ENCODE measurements around the gene SCAANT1. TPM values are rescaled to one million over a fixed set of nuclear protein-coding genes. Genes with fewer than 3 reads are reported as not detected.

SCAANT1 gene
- total RNA-seq = not detected in 2 replicates

DNA sequence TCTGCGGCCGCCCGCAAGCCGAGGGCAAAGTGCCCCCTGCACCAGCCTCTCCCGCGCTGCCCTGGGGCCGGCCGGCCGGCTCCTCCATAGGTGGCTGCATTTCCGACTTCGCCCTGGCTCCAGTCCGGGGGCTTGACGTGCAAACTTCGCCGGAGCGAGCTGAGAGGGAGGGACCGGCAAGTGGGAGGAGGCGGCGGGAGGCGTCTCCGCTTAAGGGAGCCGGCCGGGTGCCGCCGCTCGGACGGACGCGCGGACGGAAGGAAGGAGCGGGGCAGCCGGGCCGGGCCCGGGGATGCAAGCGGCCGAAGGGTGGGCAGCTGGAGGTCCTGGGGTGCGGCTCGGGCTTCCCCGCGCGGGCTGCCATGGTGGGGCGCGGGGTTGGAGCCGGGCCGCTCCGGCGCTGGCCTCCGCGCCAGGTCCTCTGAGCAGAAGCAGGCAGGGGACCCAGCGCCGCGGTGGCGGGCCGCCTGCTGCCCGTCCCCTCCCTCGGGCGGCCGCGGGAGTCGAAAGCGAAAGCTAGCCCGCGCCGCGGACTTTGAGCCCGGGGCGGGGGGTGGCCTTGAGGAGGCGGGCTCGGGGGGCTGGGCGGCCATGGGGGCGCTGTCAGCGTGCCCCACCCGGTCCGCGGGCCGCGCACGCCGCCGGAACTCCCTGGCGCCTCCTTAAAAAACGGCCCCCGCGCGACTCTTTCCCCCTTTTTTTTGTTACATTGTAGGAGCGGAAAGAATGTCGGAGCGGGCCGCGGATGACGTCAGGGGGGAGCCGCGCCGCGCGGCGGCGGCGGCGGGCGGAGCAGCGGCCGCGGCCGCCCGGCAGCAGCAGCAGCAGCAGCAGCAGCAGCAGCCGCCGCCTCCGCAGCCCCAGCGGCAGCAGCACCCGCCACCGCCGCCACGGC, at the start of gene SCAANT1:
TSS of gene SCAANT1 (minus strand) at position 511 of the 895 bp plus-strand sequence.

DNA sequence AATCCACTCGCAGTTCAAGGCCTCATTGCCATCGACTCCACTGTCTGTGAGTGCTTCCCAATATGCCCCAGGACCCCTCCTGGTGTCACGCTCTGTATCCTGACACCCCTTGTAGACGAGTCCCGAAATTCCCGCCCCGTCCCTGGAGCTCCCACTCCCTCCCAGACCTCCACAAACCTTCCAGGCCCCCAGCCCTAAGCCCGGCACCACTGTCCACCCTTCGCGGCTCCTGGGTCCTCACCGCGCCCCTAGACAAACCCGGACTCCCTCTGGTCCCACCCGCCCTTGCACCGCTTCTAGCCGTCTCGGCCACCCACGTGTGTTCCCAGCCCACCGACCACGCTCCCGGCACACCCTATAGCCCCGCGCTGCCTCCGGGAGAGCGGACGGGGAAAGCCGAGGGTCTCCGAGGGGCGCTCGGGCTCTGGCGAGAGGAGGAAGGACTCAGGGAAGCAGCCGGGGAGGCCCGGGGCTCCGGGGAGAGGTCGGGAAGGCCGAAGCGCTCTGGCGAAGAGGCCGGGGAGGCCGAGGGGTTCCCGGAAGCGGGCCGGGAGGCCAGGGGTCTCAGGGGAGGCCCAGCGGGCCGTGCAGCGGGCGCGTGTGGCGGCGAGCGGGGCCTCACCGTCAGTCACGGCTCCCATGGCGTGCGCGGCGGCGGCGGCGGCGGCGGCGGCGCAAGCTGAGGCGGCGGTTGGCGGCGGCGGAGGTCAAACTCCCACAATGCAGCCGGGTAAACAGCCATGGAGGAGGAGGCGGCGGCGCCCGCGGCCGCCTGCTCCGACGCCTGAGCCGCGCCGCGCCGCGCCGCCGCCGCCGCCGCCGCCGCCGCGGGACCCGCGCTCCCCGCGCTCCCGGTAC, 48.8 kb downstream of the SCAANT1 start, which contains the start of the genes ATXN7 and THOC7:
TSS of gene ATXN7 (plus strand) at position 718 of the 858 bp plus-strand sequence. CDS start 48,732 bp downstream, outside the sequence.
TSS of gene THOC7 (minus strand) at position 656 of the 858 bp plus-strand sequence. CDS start at position 641, 15 bp downstream.

Small RNAs within 50 kb of the gene (small RNA-seq; reads per million reads assigned to genes)
- not detected for gene SCAANT1

Other genes with a start within 250 kb of the SCAANT1 start
- not detected in 2 replicates for gene C3orf49, start 93.1 kb downstream of the SCAANT1 start, total RNA-seq
- 54.0 and 54.6 TPM in 2 replicates for gene THOC7, start 48.6 kb downstream of the SCAANT1 start, total RNA-seq
- 24.8 and 25.6 TPM in 2 replicates for gene ATXN7, start 48.5 kb downstream of the SCAANT1 start, total RNA-seq
- gene PSMD6, start 111.1 kb upstream of the SCAANT1 start, total RNA-seq = 84.7 and 97.6 TPM in 2 replicates